Measurements from ENCODE around the gene ABHD6.

Gene ABHD6

GRCh38 chr3:58191361-58191991, 46.1 kb upstream of the ABHD6 start:
- DNase-seq (ENCODE audit: low read depth) = no peak
- TF ChIP-seq POLR2A (IDR thresholded peaks at IDR 0.05; ENCODE audit: extremely low read depth, insufficient read length) = no peak
- no peak for TF ChIP-seq MYC (IDR thresholded peaks at IDR 0.05; ENCODE audit: low read depth, low read length)
- no peak for TF ChIP-seq MAX (IDR thresholded peaks at IDR 0.05; ENCODE audit: low read depth, low read length)
- no peak for TF ChIP-seq CTCF (IDR thresholded peaks at IDR 0.05; ENCODE audit: low read depth, low read length)
- H3K4me3 ChIP-seq (ENCODE audit: low read depth, low read length) = no peak overlapping the region

GRCh38 chr3:58192069-58192468, 45.5 kb upstream of the ABHD6 start:
- H3K4me3 ChIP-seq (ENCODE audit: low read depth, low read length) = no peak overlapping the region
- TF ChIP-seq POLR2A (IDR thresholded peaks at IDR 0.05; ENCODE audit: extremely low read depth, insufficient read length) (no peak), MYC (IDR thresholded peaks at IDR 0.05; ENCODE audit: low read depth, low read length) (no peak), CTCF (IDR thresholded peaks at IDR 0.05; ENCODE audit: low read depth, low read length) (no peak), MAX (IDR thresholded peaks at IDR 0.05; ENCODE audit: low read depth, low read length) (no peak)
- no peak for DNase-seq (ENCODE audit: low read depth)

GRCh38 chr3:58193682-58194407, 43.7 kb upstream of the ABHD6 start:
- TF ChIP-seq POLR2A (IDR thresholded peaks at IDR 0.05; ENCODE audit: extremely low read depth, insufficient read length) = no peak
- TF ChIP-seq CTCF (IDR thresholded peaks at IDR 0.05; ENCODE audit: low read depth, low read length) = no peak
- TF ChIP-seq MYC (IDR thresholded peaks at IDR 0.05; ENCODE audit: low read depth, low read length) = no peak
- TF ChIP-seq MAX (IDR thresholded peaks at IDR 0.05; ENCODE audit: low read depth, low read length) = no peak
- no peak overlapping the region for H3K4me3 ChIP-seq (ENCODE audit: low read depth, low read length)
- DNase-seq (ENCODE audit: low read depth) = no peak

- H3K4me3 ChIP-seq (ENCODE audit: low read depth, low read length) = no peak overlapping the region
- TF ChIP-seq MAX (IDR thresholded peaks at IDR 0.05; ENCODE audit: low read depth, low read length) (no peak), POLR2A (IDR thresholded peaks at IDR 0.05; ENCODE audit: extremely low read depth, insufficient read length) (no peak), MYC (IDR thresholded peaks at IDR 0.05; ENCODE audit: low read depth, low read length) (no peak), CTCF (IDR thresholded peaks at IDR 0.05; ENCODE audit: low read depth, low read length) (no peak)
- no peak for DNase-seq (ENCODE audit: low read depth)
Observed at GRCh38 chr3:58197588-58197987, 40.0 kb upstream of the ABHD6 start.

- TF ChIP-seq POLR2A (IDR thresholded peaks at IDR 0.05; ENCODE audit: extremely low read depth, insufficient read length) (no peak), CTCF (IDR thresholded peaks at IDR 0.05; ENCODE audit: low read depth, low read length) (no peak), MAX (IDR thresholded peaks at IDR 0.05; ENCODE audit: low read depth, low read length) (no peak), MYC (IDR thresholded peaks at IDR 0.05; ENCODE audit: low read depth, low read length) (no peak)
- no peak overlapping the region for H3K4me3 ChIP-seq (ENCODE audit: low read depth, low read length)
- no peak for DNase-seq (ENCODE audit: low read depth)
Observed at GRCh38 chr3:58198362-58198761, 39.2 kb upstream of the ABHD6 start.
